Activated T-cell treated with anti-CD3 and anti-CD28 coated beads, Interleukin-2, amount 50 U/mL, for 1 hour (primary cell): Measurements from ENCODE around the gene UQCRHL.
"Not testable (repeated sequence)": the region's sequence is repeated elsewhere in the genome, so short reads cannot be mapped to it uniquely, and the experiment has no call there.

Source experiments
- DNase-seq: peaks from one replicate; pipeline ENCODE4 v3.0.0-alpha.2; 2020

The UQCRHL gene

GRCh38 chr1:15835205-15835740, 27.8 kb upstream of the UQCRHL start:
- no peak for DNase-seq

- DNase-seq: peak; percentile 89
These were observed 27.2 kb upstream of the UQCRHL start for GRCh38 chr1:15834406-15835204.

GRCh38 chr1:15833842-15834405, 26.5 kb upstream of the UQCRHL start:
- no peak for DNase-seq

- peak; percentile 60 for DNase-seq
These were observed 25.7 kb upstream of the UQCRHL start for GRCh38 chr1:15833069-15833679.

DNA sequence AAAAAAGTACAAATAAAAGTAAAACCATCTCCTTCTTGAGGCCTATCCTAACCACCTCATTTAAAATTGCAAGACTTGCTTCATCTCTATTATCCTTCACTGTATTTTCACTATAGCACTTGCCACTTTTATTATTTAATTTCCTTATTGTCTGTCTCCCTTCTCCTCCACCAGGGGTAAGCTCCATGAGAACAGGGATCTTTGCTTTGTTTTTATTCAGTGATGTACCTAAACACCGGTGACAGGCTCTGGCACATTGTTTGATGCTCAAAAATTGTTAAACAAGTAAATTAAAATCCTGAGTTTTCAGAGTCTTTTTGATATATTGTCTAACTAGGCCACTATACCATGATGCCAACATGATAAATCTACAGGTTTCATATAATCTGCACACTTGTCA, 22.8 kb upstream of the UQCRHL start:
- DNase-seq: no peak

DNA sequence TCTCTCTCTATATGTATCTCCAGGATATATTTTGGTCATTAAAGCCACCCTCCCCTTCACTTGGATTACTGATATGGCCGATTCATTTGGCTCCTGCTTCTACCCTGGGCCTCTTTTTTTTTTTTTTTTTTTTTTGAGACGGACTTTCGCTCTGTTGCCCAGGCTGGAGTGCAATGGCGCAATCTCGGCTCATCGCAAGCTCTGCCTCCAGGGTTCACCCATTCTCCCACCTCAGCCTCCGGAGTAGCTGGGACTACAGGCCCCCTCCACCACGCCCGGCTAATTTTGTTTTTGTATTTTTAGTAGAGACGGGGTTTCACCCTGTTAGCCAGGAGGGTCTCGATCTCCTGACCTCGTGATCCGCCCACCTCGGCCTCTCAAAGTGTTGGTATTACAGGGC, 21.5 kb upstream of the UQCRHL start:
- not testable (repeated sequence) for DNase-seq

DNA sequence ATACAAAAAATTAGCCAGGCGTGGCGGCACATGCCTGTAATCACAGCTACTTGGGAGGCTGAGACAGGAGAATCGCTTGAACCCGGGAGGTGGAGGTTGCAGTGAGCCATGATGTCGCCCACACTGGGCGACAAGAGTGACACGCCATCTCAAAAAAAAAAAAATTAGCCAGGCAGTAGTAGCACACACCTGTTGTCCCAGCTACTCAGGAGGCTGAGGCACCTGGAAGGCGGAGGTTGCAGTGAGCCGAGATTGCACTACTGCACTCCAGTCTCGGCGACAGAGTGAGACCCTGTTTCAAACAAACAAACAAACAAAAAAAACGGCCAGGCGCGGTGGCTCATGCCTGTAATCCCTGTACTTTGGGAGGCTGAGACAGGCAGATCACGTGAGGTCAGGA, 20.1 kb upstream of the UQCRHL start:
- DNase-seq: not testable (repeated sequence)

GRCh38 chr1:15826810-15827507, 19.5 kb upstream of the UQCRHL start:
- no peak for DNase-seq

- no peak for DNase-seq
These were observed 18.4 kb upstream of the UQCRHL start for GRCh38 chr1:15825800-15826199.

DNA sequence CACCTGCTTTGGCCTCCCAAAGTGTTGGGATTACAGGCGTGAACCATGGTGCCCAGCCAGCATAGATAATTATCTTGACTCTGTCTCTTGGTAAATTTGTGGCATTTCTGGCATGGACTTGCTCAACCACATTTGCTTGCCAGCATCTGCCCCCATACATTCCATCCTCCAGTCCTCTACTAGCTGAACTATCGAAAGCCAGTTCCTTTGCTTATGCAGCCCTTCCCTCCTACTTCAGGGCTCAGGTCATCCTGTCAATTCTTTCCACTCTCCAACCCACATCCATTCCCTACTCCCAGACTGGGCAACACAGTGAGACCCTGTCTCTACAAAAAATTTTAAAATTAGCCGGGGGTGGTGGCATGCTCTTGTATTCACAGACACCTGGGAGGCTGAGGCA, 13.0 kb upstream of the UQCRHL start:
- DNase-seq: no peak

- no peak for DNase-seq
These were observed 9.2 kb upstream of the UQCRHL start for GRCh38 chr1:15816674-15817073.

- DNase-seq: no peak
These were observed 2.6 kb upstream of the UQCRHL start for GRCh38 chr1:15810073-15810472.

DNA sequence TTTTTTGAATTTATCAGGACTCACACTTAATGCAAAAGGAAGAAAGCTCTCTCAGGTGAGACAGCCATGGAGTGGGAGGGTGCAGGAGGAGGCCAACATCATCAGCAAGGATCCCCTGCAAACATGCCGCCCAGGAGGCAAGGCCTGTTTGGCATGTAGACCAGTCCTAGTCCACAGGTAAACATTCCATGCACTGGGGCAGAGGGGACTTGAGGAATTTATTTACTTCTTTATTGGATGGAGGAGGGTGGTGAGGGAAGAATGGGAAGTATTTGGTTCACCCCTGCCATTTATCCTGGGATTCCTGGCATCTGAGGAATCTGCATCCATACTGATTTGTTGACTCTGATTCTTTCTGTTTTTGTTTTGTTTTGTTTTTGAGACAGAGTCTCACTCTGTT, 1.5 kb upstream of the UQCRHL start:
- DNase-seq: no peak

DNA sequence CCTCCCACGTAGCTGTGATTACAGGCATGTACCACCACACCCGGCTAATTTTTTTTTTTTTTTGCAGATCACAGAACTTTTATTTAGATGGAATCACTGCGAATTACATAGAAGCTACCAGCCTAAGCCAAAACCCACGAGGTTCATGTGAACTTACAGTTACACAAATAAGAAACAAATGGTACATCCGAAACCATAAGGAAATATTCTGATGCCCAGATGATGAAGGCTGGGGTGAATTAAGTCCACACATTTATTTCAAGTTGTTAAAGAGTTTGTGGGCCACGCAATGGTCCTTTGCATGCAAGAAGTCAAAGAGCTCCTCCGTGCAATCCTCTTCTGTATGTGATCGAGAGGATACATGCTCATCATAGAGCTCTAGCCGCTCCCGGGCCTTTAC, 328 bp downstream of the UQCRHL start:
- no peak for DNase-seq

DNA sequence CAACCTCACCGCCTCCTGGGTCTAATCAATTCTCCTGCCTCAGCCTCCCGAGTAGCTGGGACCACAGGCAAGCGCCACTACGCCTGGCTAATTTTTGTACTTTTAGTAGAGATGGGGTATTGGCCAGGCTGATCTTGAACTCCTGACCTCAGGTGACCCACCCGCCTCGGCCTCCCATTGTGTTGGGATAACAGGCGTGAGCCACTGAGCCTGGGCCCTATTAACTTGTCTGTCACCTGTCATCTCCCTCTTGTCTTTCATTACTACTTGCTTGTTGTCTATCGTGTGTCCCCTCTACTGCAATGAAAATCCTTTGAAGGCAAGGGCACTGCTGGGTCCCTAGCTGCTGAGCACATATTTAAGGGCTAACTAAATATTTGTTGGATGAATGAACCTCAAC, 3.4 kb downstream of the UQCRHL start:
- no peak for DNase-seq

- peak; percentile 23 for DNase-seq
These were observed 4.1 kb downstream of the UQCRHL start for GRCh38 chr1:15803380-15803779.

GRCh38 chr1:15802234-15802965, 5.0 kb downstream of the UQCRHL start:
- DNase-seq: no peak

- no peak for DNase-seq
These were observed 7.3 kb downstream of the UQCRHL start for GRCh38 chr1:15799928-15800835.

GRCh38 chr1:15799004-15799867, 8.2 kb downstream of the UQCRHL start:
- DNase-seq: no peak

GRCh38 chr1:15797614-15798390, 9.6 kb downstream of the UQCRHL start:
- no peak for DNase-seq
